ENCODE results near the gene KCNQ1OT1. TPM values are rescaled to one million over a fixed set of nuclear protein-coding genes. Genes with fewer than 3 reads are reported as not detected.

KCNQ1OT1 gene
- total RNA-seq, 1 experiment from 2014 or later, result 1.2 TPM

DNA sequence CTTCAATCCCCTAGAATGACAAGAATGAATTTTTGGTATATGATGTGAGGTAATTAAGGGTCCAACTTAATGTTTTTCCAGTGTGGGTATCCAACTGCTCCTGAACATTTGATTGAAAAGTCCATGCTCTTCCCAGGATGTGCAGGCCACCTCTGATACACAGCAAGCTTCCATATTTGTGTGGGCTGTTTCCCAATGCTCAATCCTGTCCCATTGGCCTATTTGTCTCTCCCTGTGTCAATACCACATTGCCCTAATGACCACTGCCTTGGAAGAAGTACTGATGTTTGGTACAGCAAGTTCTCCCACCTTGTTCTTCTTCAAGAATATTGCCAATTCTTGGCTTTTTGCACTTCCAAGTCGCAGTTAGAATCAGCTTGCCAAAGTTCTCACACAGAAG lies 42.9 kb downstream of the KCNQ1OT1 start:
- Histone ChIP-seq H3K18ac (ENCODE audit: insufficient read length, low read depth, low read length) (no peak overlapping the region), H2BK5ac (ENCODE audit: insufficient read length, low read length) (no peak overlapping the region), H2AK5ac (ENCODE audit: insufficient read length, low read length) (no peak overlapping the region), H3K56ac (ENCODE audit: insufficient read length, low read depth, low read length) (no peak overlapping the region), H3K14ac (ENCODE audit: insufficient read depth, low read length) (no peak overlapping the region), H3K9me3 (ENCODE audit: control insufficient read depth, low read depth, low read length) (peaks cover 68% of the 10 kb centered on the region), H3K4me2 (ENCODE audit: insufficient read depth, insufficient read length, low read length) (no peak overlapping the region), H3K27ac (ENCODE audit: insufficient read length, low read depth, low read length) (no peak overlapping the region), H2BK15ac (ENCODE audit: low read depth, low read length) (no peak overlapping the region), H3K79me2 (ENCODE audit: insufficient read depth, low read length) (no peaks in the 10 kb centered on the region), H4K91ac (ENCODE audit: insufficient read length, low read depth, low read length) (no peak overlapping the region), H2BK20ac (ENCODE audit: low read depth, low read length, poor library complexity, severe bottlenecking) (no peak overlapping the region), H3K4me1 (ENCODE audit: insufficient read depth, low read length) (no peaks in the 10 kb centered on the region), H4K5ac (ENCODE audit: insufficient read length, low read depth, low read length) (no peak overlapping the region), H3T11ph (ENCODE audit: low read length) (no peak overlapping the region), H3K23ac (ENCODE audit: insufficient read length, low read depth, low read length) (no peak overlapping the region), H2BK120ac (ENCODE audit: low read depth, low read length, poor library complexity, severe bottlenecking) (no peak overlapping the region), H3K4ac (ENCODE audit: low read depth, low read length) (no peak overlapping the region), H3K23me2 (ENCODE audit: insufficient read length, low read depth, low read length, poor library complexity, severe bottlenecking) (no peaks in the 10 kb centered on the region), H3K9ac (ENCODE audit: extremely low read depth, insufficient read length, low read length) (no peak overlapping the region), H2BK12ac (ENCODE audit: insufficient read length, low read depth, low read length) (no peak overlapping the region), H3K79me1 (ENCODE audit: insufficient read depth, low read depth, low read length, poor library complexity, severe bottlenecking) (no peaks in the 10 kb centered on the region), H3K27me3 (ENCODE audit: insufficient read depth, low read length) (peaks cover 8% of the 10 kb centered on the region; the same call in 1 of the 2 replicates), H2AFZ (ENCODE audit: low read length) (no peak overlapping the region), H4K20me1 (ENCODE audit: control insufficient read depth, insufficient read depth, insufficient read length) (no peaks in the 10 kb centered on the region), H4K8ac (replicated peaks; ENCODE audit: insufficient read length, low read depth, low read length) (no peak overlapping the region)
- H3K4me1 Mint-ChIP-seq, result peaks cover 5 to 10% of the 10 kb centered on the region in 2 experiments; a peak in 3 of 4 replicates
- no peak overlapping the region for H3K27ac Mint-ChIP-seq
- no peak for TF ChIP-seq CTCF (conservative IDR thresholded peaks at IDR 0.05)
- no CpG with 5 or more reads among the region's 1 CpG for WGBS (ENCODE audit: extremely low coverage, insufficient read length, low lambda C conversion rate)
- DNase-seq, result no peak
- H3K9me3 Mint-ChIP-seq, result peaks cover 86 to 97% of the 10 kb centered on the region in 2 experiments
- H3K36me3 Mint-ChIP-seq (ENCODE audit: insufficient read depth in 1 of 3, low read depth in 3 of 3), result peaks cover 43 to 66% (median 46%) of the 10 kb centered on the region in 3 experiments
- peaks cover 86% of the 10 kb centered on the region for H3K27me3 Mint-ChIP-seq (ENCODE audit: low read depth)
- no peak overlapping the region for H3K4me3 Mint-ChIP-seq
